Esophagus squamous epithelium (tissue), 4 donors: Measurements from ENCODE around the gene ZNF256.

Source experiments
- CTCF ChIP-seq, 6 experiments: fragments of 450-650 bp in 4 of 6; fragments of 200-600 bp in 2 of 6; sonication (generic) in 2 of 6; IDR thresholded peaks; one replicate each; pipeline ENCODE4 v1.5.1; 2016 to 2019; ENCODE audit warnings: antibody characterized with exemption in 6 of 6, mild to moderate bottlenecking in 4 of 6, moderate library complexity in 4 of 6
- POLR2A ChIP-seq, 4 donors: fragments of 450-650 bp; IDR thresholded peaks; one replicate each; pipeline ENCODE4 v1.6.1; 2017; ENCODE audit warnings: antibody characterized with exemption in 4 of 4, mild to moderate bottlenecking in 4 of 4, moderate library complexity in 3 of 4

DNA sequence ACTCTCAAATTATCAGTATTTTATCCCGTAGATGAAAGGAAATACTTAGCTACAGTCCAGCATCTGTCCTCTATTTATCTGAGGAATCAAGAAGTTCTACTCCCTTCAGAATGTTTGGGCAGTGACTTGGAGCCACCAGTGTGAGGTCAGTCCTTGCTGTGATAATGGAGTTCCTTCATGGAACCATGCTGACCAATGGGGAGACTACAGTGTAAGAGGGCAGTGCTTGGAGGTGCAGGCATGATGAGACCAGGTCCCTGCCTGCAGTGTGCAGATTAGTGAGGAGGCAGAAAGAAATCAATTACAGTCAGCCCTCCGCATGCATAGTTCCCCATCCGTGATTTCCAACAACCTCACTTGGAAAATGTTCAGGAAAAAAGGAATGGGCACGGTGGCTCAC, 26.9 kb upstream of the ZNF256 start, which contains the start of gene C19orf18:
- TF ChIP-seq POLR2A (IDR thresholded peaks at IDR 0.05) (no peak), CTCF (IDR thresholded peaks at IDR 0.05) (no peak)
